Testis (tissue), 2 donors: ENCODE data around the gene FAM83C.

ENCODE experiments used
- CTCF ChIP-seq, 3 experiments: fragments of 450-650 bp in 2 of 3; fragments of 200-600 bp in 1 of 3; sonication (generic) in 1 of 3; IDR thresholded peaks; one replicate each; pipeline ENCODE4 v1.5.1; 2016 to 2019; ENCODE audit warnings: antibody characterized with exemption in 3 of 3, mild to moderate bottlenecking in 2 of 3, moderate library complexity in 1 of 3
- POLR2A ChIP-seq: fragments of 450-650 bp; IDR thresholded peaks from one replicate; pipeline ENCODE4 v1.6.1; 2017; ENCODE audit warnings: antibody characterized with exemption, mild to moderate bottlenecking, moderate library complexity

DNA sequence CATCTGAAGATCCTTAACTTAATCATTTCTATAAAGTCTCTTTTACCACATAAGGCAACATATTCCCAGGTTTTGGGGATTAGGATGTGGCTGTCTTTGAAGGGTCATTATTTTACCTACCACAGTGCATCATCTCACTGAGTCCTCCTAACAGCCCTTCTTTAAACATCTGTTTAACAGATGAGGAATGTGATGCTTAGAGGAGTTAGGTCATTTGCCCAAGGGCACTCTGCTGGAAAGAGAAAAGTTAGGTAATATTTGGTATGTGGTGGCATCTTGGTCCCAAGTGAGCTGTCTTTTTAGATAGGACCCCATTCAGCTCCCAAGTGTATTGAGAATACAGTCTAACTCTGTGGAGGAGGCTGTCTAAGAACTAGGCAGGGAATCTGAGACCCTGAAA, 54.7 kb downstream of the FAM83C start:
- no peak for TF ChIP-seq CTCF (IDR thresholded peaks at IDR 0.05)
- TF ChIP-seq POLR2A, result no peak
